Panc1 (cell line): ENCODE measurements around the gene KCNJ12.
"Not testable (repeated sequence)": the region's sequence is repeated elsewhere in the genome, so short reads cannot be mapped to it uniquely, and the experiment has no call there.

Experiments used
- POLR2AphosphoS5 ChIP-seq: IDR thresholded peaks from 2 replicates; pipeline ENCODE4 v1.6.1; 2012; ENCODE audit warnings: mild to moderate bottlenecking, low read depth, low read length, moderate library complexity
- TCF7L2 ChIP-seq: IDR thresholded peaks from 2 replicates; pipeline ENCODE4 v1.6.1; 2011; ENCODE audit warnings: mild to moderate bottlenecking, low read depth, low read length, inconsistent platforms
- TF ChIP-seq, protein P1 (sequence below): fragments of 450-650 bp; IDR thresholded peaks from 2 replicates; pipeline ENCODE4 v1.5.1; 2017; ENCODE audit warnings: mild to moderate bottlenecking
- TF ChIP-seq, protein P2 (sequence below), 2 experiments: IDR thresholded peaks; 2 replicates each; pipeline ENCODE4 v1.6.1; 2011 to 2012; ENCODE audit warnings: low read depth in 2 of 2, control low read depth in 1 of 2, low read length in 1 of 2, mild to moderate bottlenecking in 1 of 2, moderate library complexity in 1 of 2; ENCODE audit not compliant: insufficient read depth in 1 of 2

DNA sequence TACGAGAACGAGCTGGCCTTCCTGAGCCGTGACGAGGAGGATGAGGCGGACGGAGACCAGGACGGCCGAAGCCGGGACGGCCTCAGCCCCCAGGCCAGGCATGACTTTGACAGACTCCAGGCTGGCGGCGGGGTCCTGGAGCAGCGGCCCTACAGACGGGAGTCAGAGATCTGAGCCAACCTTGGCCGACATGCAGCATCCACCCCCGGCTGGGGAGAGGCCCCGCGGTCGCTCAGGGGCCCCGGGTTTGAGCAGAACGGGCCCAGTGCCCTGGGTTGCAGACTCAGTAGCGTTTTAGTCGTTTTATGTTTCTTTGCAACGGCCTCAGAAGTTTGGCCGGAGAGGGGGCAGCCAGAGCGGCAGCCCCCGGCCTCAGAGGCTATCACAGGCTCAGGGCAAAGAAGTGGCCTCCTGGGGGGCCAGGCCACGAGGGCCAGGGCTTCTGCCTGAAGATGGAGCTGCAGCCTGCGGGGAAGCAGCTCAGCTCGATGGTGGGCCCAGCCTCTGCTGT lies 40.4 kb downstream of the KCNJ12 start:
- TF ChIP-seq, protein P1, sequence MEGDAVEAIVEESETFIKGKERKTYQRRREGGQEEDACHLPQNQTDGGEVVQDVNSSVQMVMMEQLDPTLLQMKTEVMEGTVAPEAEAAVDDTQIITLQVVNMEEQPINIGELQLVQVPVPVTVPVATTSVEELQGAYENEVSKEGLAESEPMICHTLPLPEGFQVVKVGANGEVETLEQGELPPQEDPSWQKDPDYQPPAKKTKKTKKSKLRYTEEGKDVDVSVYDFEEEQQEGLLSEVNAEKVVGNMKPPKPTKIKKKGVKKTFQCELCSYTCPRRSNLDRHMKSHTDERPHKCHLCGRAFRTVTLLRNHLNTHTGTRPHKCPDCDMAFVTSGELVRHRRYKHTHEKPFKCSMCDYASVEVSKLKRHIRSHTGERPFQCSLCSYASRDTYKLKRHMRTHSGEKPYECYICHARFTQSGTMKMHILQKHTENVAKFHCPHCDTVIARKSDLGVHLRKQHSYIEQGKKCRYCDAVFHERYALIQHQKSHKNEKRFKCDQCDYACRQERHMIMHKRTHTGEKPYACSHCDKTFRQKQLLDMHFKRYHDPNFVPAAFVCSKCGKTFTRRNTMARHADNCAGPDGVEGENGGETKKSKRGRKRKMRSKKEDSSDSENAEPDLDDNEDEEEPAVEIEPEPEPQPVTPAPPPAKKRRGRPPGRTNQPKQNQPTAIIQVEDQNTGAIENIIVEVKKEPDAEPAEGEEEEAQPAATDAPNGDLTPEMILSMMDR: not testable (repeated sequence)
- not testable (repeated sequence) for TF ChIP-seq TCF7L2, POLR2AphosphoS5
- TF ChIP-seq, protein P2, sequence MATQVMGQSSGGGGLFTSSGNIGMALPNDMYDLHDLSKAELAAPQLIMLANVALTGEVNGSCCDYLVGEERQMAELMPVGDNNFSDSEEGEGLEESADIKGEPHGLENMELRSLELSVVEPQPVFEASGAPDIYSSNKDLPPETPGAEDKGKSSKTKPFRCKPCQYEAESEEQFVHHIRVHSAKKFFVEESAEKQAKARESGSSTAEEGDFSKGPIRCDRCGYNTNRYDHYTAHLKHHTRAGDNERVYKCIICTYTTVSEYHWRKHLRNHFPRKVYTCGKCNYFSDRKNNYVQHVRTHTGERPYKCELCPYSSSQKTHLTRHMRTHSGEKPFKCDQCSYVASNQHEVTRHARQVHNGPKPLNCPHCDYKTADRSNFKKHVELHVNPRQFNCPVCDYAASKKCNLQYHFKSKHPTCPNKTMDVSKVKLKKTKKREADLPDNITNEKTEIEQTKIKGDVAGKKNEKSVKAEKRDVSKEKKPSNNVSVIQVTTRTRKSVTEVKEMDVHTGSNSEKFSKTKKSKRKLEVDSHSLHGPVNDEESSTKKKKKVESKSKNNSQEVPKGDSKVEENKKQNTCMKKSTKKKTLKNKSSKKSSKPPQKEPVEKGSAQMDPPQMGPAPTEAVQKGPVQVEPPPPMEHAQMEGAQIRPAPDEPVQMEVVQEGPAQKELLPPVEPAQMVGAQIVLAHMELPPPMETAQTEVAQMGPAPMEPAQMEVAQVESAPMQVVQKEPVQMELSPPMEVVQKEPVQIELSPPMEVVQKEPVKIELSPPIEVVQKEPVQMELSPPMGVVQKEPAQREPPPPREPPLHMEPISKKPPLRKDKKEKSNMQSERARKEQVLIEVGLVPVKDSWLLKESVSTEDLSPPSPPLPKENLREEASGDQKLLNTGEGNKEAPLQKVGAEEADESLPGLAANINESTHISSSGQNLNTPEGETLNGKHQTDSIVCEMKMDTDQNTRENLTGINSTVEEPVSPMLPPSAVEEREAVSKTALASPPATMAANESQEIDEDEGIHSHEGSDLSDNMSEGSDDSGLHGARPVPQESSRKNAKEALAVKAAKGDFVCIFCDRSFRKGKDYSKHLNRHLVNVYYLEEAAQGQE (IDR thresholded peaks at IDR 0.05; ENCODE audit: insufficient read depth in 1 of 2, low read depth in 2 of 2, low read length in 1 of 2): not testable (repeated sequence)
